DND-41 (cell line): ENCODE results near the gene C17orf100.

Source experiments
- ATAC-seq: fragments of 200-7000 bp; cut with Tn5 transposase; 3 replicates; pipeline ENCODE4 v1.9.1; 2021; ENCODE audit warnings: low read depth; ENCODE audit not compliant: insufficient read depth
- DNase-seq: peaks from one replicate; pipeline ENCODE4 v3.0.0-alpha.2; 2020
- H2AFZ ChIP-seq: 2 replicates; pipeline ENCODE4 v1.6.0; 2012; ENCODE audit warnings: low read depth, low read length
- H3K27ac ChIP-seq: 2 replicates; pipeline ENCODE4 v1.5.1; 2012; ENCODE audit warnings: low read length, inconsistent platforms
- H3K27me3 ChIP-seq: fragments of 200-600 bp; sonication (generic); 2 replicates; pipeline ENCODE4 v1.6.0; 2012; ENCODE audit warnings: low read length, mild to moderate bottlenecking, inconsistent platforms; ENCODE audit not compliant: insufficient read depth, poor library complexity
- H3K36me3 ChIP-seq: 2 replicates; pipeline ENCODE4 v1.5.1; 2012; ENCODE audit warnings: low read length, inconsistent platforms; ENCODE audit not compliant: insufficient read depth
- H3K4me1 ChIP-seq: 2 replicates; pipeline ENCODE4 v1.5.1; 2012; ENCODE audit warnings: mild to moderate bottlenecking, low read length; ENCODE audit not compliant: insufficient read depth
- H3K4me2 ChIP-seq: 2 replicates; pipeline ENCODE4 v1.6.0; 2012; ENCODE audit warnings: mild to moderate bottlenecking, moderate library complexity, low read length, inconsistent platforms; ENCODE audit not compliant: insufficient read depth
- H3K4me3 ChIP-seq, 2 experiments: fragments of 200-600 bp in 1 of 2; shearing (Covaris generic) in 1 of 2; 2 replicates each; pipeline ENCODE4 v1.5.1; 2012 to 2016; ENCODE audit warnings: inconsistent platforms in 2 of 2, low read length in 2 of 2, mild to moderate bottlenecking in 2 of 2, low read depth in 1 of 2, moderate library complexity in 1 of 2
- H3K79me2 ChIP-seq: 2 replicates; pipeline ENCODE4 v1.6.0; 2012; ENCODE audit warnings: low read length, inconsistent platforms; ENCODE audit not compliant: insufficient read depth
- H3K9ac ChIP-seq: 2 replicates; pipeline ENCODE4 v1.6.0; 2012; ENCODE audit warnings: low read depth, mild to moderate bottlenecking, inconsistent platforms, low read length, moderate library complexity
- H3K9me3 ChIP-seq: 2 replicates; pipeline ENCODE4 v1.5.1; 2012; ENCODE audit warnings: low read length, moderate library complexity, mild to moderate bottlenecking, inconsistent platforms; ENCODE audit not compliant: insufficient read depth, severe bottlenecking
- H4K20me1 ChIP-seq: 2 replicates; pipeline ENCODE4 v1.6.0; 2012; ENCODE audit warnings: low read length; ENCODE audit not compliant: insufficient read depth
- CTCF ChIP-seq: IDR thresholded peaks from 2 replicates; pipeline ENCODE4 v1.5.1; 2012; ENCODE audit warnings: borderline replicate concordance, low read length, moderate library complexity, mild to moderate bottlenecking; ENCODE audit not compliant: poor library complexity, severe bottlenecking; ENCODE audit errors: extremely low read depth
- EZH2 ChIP-seq: IDR thresholded peaks from 3 replicates; pipeline ENCODE4 v1.6.1; 2012; ENCODE audit warnings: borderline replicate concordance, low read depth, mild to moderate bottlenecking, moderate library complexity, low read length, inconsistent platforms; ENCODE audit not compliant: severe bottlenecking

Gene C17orf100

GRCh38 chr17:6623941-6624340 lies 27.6 kb upstream of the C17orf100 start:
- Histone ChIP-seq H3K4me3 (no peak overlapping the region), H3K27ac (no peak overlapping the region), H3K4me2 (no peak overlapping the region), H3K9ac (no peak overlapping the region), H3K36me3 (peaks cover 78% of the 10 kb centered on the region), H2AFZ (no peak overlapping the region), H4K20me1 (peaks cover 3% of the 10 kb centered on the region; the same call in 1 of the 2 replicates), H3K9me3 (no peaks in the 10 kb centered on the region), H3K79me2 (no peaks in the 10 kb centered on the region), H3K27me3 (no peaks in the 10 kb centered on the region), H3K4me1 (no peaks in the 10 kb centered on the region)
- TF ChIP-seq CTCF, result no peak
- no peak for TF ChIP-seq EZH2
- ATAC-seq (no peak), DNase-seq (no peak)

GRCh38 chr17:6626616-6627015 lies 24.9 kb upstream of the C17orf100 start:
- Histone ChIP-seq H3K4me2 (no peak overlapping the region), H3K9me3 (no peaks in the 10 kb centered on the region), H3K27ac (no peak overlapping the region), H4K20me1 (peaks cover 3% of the 10 kb centered on the region; the same call in 1 of the 2 replicates), H3K79me2 (no peaks in the 10 kb centered on the region), H3K4me3 (no peak overlapping the region), H2AFZ (no peak overlapping the region), H3K9ac (no peak overlapping the region), H3K27me3 (no peaks in the 10 kb centered on the region), H3K4me1 (no peaks in the 10 kb centered on the region), H3K36me3 (peaks cover 86% of the 10 kb centered on the region)
- DNase-seq, result no peak
- no peak for ATAC-seq
- TF ChIP-seq CTCF (no peak), EZH2 (no peak)

GRCh38 chr17:6627019-6627418 lies 24.5 kb upstream of the C17orf100 start:
- Histone ChIP-seq H2AFZ (no peak overlapping the region), H3K4me1 (no peaks in the 10 kb centered on the region), H4K20me1 (peaks cover 3% of the 10 kb centered on the region; the same call in 1 of the 2 replicates), H3K27ac (no peak overlapping the region), H3K9ac (no peak overlapping the region), H3K4me3 (no peak overlapping the region), H3K79me2 (no peaks in the 10 kb centered on the region), H3K27me3 (no peaks in the 10 kb centered on the region), H3K9me3 (no peaks in the 10 kb centered on the region), H3K4me2 (no peak overlapping the region), H3K36me3 (peaks cover 82% of the 10 kb centered on the region)
- DNase-seq (no peak), ATAC-seq (no peak)
- TF ChIP-seq CTCF (no peak), EZH2 (no peak)

- H3K9me3 ChIP-seq, result no peaks in the 10 kb centered on the region
- H3K9ac ChIP-seq, result no peak overlapping the region
- H2AFZ ChIP-seq, result no peak overlapping the region
- H3K27me3 ChIP-seq, result no peaks in the 10 kb centered on the region
- no peak overlapping the region for H3K27ac ChIP-seq
- H3K79me2 ChIP-seq, result no peaks in the 10 kb centered on the region
- no peaks in the 10 kb centered on the region for H3K4me1 ChIP-seq
- peaks cover 77% of the 10 kb centered on the region for H3K36me3 ChIP-seq
- H3K4me3 ChIP-seq, result no peak overlapping the region
- ATAC-seq (no peak), DNase-seq (no peak)
- H3K4me2 ChIP-seq, result no peak overlapping the region
- H4K20me1 ChIP-seq, result peaks cover 3% of the 10 kb centered on the region; the same call in 1 of the 2 replicates
- no peak for TF ChIP-seq EZH2
- no peak for TF ChIP-seq CTCF
Observed at GRCh38 chr17:6630390-6630789, 21.2 kb upstream of the C17orf100 start.
